ENCODE results near the gene GATC.
"Not testable (repeated sequence)": the region's sequence is repeated elsewhere in the genome, so short reads cannot be mapped to it uniquely, and the experiment has no call there.

Gene GATC

GRCh38 chr12:120437735-120438494 lies 8.3 kb upstream of the GATC start, which contains the start of gene COX6A1:
TSS of gene COX6A1 (plus strand) at chr12:120438113. CDS start at chr12:120438127, 14 bp downstream.
- Histone ChIP-seq H3K27ac (ENCODE audit: insufficient read depth, low read length, poor library complexity, severe bottlenecking) (peak within 1 kb of the TSS; percentile 81), H3K36me3 (ENCODE audit: control insufficient read depth, insufficient read depth, low read length) (peaks cover 11% of the 10 kb centered on the region), H3K9me3 (ENCODE audit: control insufficient read depth, low read length) (no peaks in the 10 kb centered on the region), H3K4me1 (ENCODE audit: control insufficient read depth, insufficient read depth, low read length, poor library complexity, severe bottlenecking) (peaks cover 19% of the 10 kb centered on the region), H3K4me3 (ENCODE audit: insufficient read depth, low read depth, low read length, poor library complexity, severe bottlenecking) (peak within 1 kb of the TSS; percentile 85), H3K27me3 (replicated peaks; ENCODE audit: control insufficient read depth, insufficient read depth, low read length, poor library complexity, severe bottlenecking) (peaks cover 2% of the 10 kb centered on the region)
- peak; percentile 96 to 98 (median 96) for DNase-seq

DNA sequence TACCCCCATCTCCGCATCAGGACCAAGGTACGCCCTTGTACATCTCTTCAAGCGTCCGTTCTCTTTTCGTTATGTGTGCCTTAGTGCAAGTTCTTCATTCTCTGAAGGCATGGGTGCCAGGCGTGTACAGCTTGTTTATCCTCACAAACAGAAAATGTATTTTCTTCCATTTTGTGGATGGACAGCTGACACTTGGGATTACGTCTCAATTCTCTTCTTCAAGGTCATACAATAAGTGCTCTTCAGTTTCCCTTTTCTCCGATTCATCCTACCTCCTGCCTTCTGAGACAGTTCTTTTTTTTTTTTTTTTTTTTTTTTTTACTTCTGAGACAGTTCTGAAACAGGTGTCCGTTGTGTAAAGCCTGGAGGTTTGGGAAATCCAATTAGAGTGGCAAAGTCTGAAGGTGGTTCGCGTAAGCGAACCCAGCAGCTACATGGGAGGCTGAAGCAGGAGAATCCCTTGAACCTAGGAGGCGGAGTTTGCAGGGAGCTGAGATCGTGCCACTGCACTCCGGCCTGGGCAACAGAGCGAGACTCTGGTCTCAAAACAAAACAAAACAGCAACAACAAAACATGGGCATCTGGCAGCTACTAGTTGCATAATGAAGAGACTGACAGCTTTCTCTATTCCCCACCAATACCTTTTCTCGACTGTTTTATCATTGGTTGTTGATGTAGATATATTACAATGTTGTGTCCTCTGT lies 7.6 kb upstream of the GATC start:
- H3K27me3 ChIP-seq (replicated peaks; ENCODE audit: control insufficient read depth, insufficient read depth, low read length, poor library complexity, severe bottlenecking) = no peaks in the 10 kb centered on the region
- peaks cover 18% of the 10 kb centered on the region for H3K36me3 ChIP-seq (ENCODE audit: control insufficient read depth, insufficient read depth, low read length)
- no peaks in the 10 kb centered on the region for H3K9me3 ChIP-seq (ENCODE audit: control insufficient read depth, low read length)
- H3K4me1 ChIP-seq (ENCODE audit: control insufficient read depth, insufficient read depth, low read length, poor library complexity, severe bottlenecking) = peaks cover 19% of the 10 kb centered on the region
- no peak for DNase-seq
- H3K27ac ChIP-seq (ENCODE audit: insufficient read depth, low read length, poor library complexity, severe bottlenecking) = peak overlapping the region; percentile 81
- peak overlapping the region; percentile 85 for H3K4me3 ChIP-seq (ENCODE audit: insufficient read depth, low read depth, low read length, poor library complexity, severe bottlenecking)

GRCh38 chr12:120439646-120440247 lies 6.5 kb upstream of the GATC start:
- no peaks in the 10 kb centered on the region for H3K9me3 ChIP-seq (ENCODE audit: control insufficient read depth, low read length)
- peak; percentile 60 to 71 (median 60) for DNase-seq
- no peak overlapping the region for H3K4me3 ChIP-seq (ENCODE audit: insufficient read depth, low read depth, low read length, poor library complexity, severe bottlenecking)
- H3K27ac ChIP-seq (ENCODE audit: insufficient read depth, low read length, poor library complexity, severe bottlenecking) = no peak overlapping the region
- H3K4me1 ChIP-seq (ENCODE audit: control insufficient read depth, insufficient read depth, low read length, poor library complexity, severe bottlenecking) = peaks cover 19% of the 10 kb centered on the region
- no peaks in the 10 kb centered on the region for H3K27me3 ChIP-seq (replicated peaks; ENCODE audit: control insufficient read depth, insufficient read depth, low read length, poor library complexity, severe bottlenecking)
- H3K36me3 ChIP-seq (ENCODE audit: control insufficient read depth, insufficient read depth, low read length) = peaks cover 22% of the 10 kb centered on the region

DNA sequence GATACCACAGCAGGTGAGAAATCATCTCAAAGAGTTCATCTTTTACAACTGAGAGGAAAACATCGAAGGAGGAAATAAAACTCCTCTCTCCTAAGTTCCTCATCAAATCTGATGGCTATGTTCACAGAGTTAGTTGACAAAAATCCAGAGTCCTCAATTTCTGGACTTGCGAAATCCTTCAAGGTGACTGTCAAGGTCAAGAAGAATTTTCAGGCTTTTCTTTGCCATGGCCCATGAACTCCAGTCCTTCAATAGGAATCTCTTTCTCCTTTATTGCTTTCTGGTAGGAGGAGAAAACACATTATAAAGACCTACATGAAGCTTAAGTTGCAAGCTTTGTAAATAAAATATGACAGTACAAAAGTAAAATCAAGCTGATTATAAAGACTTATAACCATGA lies 1.6 kb upstream of the GATC start:
- no peak overlapping the region for H3K27ac ChIP-seq (ENCODE audit: insufficient read depth, low read length, poor library complexity, severe bottlenecking)
- H3K9me3 ChIP-seq (ENCODE audit: control insufficient read depth, low read length) = no peaks in the 10 kb centered on the region
- DNase-seq = no peak
- no peak overlapping the region for H3K4me3 ChIP-seq (ENCODE audit: insufficient read depth, low read depth, low read length, poor library complexity, severe bottlenecking)
- H3K4me1 ChIP-seq (ENCODE audit: control insufficient read depth, insufficient read depth, low read length, poor library complexity, severe bottlenecking) = peaks cover 12% of the 10 kb centered on the region
- H3K27me3 ChIP-seq (replicated peaks; ENCODE audit: control insufficient read depth, insufficient read depth, low read length, poor library complexity, severe bottlenecking) = no peaks in the 10 kb centered on the region
- peaks cover 22% of the 10 kb centered on the region for H3K36me3 ChIP-seq (ENCODE audit: control insufficient read depth, insufficient read depth, low read length)

- not testable (repeated sequence) for H3K4me1 ChIP-seq (ENCODE audit: control insufficient read depth, insufficient read depth, low read length, poor library complexity, severe bottlenecking)
- peak overlapping the region; percentile 85 for H3K27ac ChIP-seq (ENCODE audit: insufficient read depth, low read length, poor library complexity, severe bottlenecking)
Observed at GRCh38 chr12:120446844-120447178, 567 bp downstream of the GATC start.

DNA sequence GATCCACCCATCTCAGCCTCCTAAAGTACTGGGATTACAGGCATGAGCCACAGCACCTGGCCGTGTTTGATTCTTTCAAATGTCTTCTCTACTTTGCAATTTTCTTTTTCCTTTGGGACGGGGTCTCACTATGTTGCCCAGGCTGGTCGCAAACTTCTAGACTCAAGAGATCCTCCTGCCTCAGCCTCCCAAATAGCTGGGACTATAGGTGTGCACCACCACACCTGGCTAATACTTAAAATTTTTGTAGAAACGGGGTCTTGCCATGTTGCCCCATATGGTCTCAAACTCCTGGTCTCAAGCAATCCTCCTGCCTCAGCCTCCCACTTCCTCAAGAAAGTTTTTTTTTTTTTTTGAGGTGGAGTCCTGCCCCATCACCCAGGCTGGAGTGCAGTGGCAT lies 1.7 kb downstream of the GATC start:
- peaks cover 7% of the 10 kb centered on the region for H3K4me1 ChIP-seq (ENCODE audit: control insufficient read depth, insufficient read depth, low read length, poor library complexity, severe bottlenecking)
- H3K4me3 ChIP-seq (ENCODE audit: insufficient read depth, low read depth, low read length, poor library complexity, severe bottlenecking) = no peak overlapping the region
- H3K27ac ChIP-seq (ENCODE audit: insufficient read depth, low read length, poor library complexity, severe bottlenecking) = no peak overlapping the region
- peaks cover 12% of the 10 kb centered on the region for H3K36me3 ChIP-seq (ENCODE audit: control insufficient read depth, insufficient read depth, low read length)
- H3K9me3 ChIP-seq (ENCODE audit: control insufficient read depth, low read length) = no peaks in the 10 kb centered on the region
- no peaks in the 10 kb centered on the region for H3K27me3 ChIP-seq (replicated peaks; ENCODE audit: control insufficient read depth, insufficient read depth, low read length, poor library complexity, severe bottlenecking)
- no peak for DNase-seq

More at GRCh38 chr12:120446844-120447178, 567 bp downstream of the GATC start:
- peak overlapping the region; percentile 99 for H3K4me3 ChIP-seq (ENCODE audit: insufficient read depth, low read depth, low read length, poor library complexity, severe bottlenecking)
- DNase-seq; H3K27me3 ChIP-seq (replicated peaks; ENCODE audit: control insufficient read depth, insufficient read depth, low read length, poor library complexity, severe bottlenecking); H3K9me3 ChIP-seq (ENCODE audit: control insufficient read depth, low read length): not testable (repeated sequence)
- H3K36me3 ChIP-seq (ENCODE audit: control insufficient read depth, insufficient read depth, low read length) = peaks cover 12% of the 10 kb centered on the region

GRCh38 chr12:120452524-120452923 lies 6.3 kb downstream of the GATC start:
- H3K4me3 ChIP-seq (ENCODE audit: insufficient read depth, low read depth, low read length, poor library complexity, severe bottlenecking); H3K27ac ChIP-seq (ENCODE audit: insufficient read depth, low read length, poor library complexity, severe bottlenecking); H3K4me1 ChIP-seq (ENCODE audit: control insufficient read depth, insufficient read depth, low read length, poor library complexity, severe bottlenecking); H3K27me3 ChIP-seq (replicated peaks; ENCODE audit: control insufficient read depth, insufficient read depth, low read length, poor library complexity, severe bottlenecking); H3K9me3 ChIP-seq (ENCODE audit: control insufficient read depth, low read length); H3K36me3 ChIP-seq (ENCODE audit: control insufficient read depth, insufficient read depth, low read length); DNase-seq: not testable (repeated sequence)

DNA sequence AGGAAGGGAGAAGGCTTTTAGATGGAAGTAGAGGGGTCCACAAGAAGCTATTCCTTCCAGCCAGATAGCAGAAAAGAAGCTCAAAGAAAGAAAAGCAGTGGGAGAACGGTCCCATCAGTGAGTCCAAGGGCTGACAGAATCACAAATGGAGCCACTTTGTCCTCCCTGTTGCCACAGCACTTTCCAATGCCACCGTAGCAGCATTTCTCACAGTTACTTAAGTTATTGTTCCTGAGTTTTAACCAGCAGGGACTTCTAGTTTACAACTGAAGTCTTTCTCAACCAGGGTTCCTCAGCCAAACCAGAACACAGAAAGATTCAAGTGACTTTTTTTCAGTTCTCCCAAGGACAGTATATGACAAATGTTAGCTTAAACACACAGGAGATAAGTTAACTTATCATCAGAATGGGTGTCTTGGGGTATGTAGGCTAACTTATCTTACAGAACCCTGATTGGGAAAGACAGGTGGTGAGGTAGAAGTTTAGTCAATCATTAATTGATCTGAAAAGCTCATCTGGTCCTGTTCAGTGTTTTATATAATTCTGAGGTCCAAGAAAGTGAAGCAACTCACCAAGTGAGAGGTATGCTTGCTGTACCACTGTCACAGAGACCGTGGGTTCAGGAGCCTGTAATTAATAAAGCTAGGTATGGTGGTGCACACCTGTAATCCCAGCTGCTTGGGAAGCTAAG lies 7.0 kb downstream of the GATC start:
- no peak overlapping the region for H3K27ac ChIP-seq (ENCODE audit: insufficient read depth, low read length, poor library complexity, severe bottlenecking)
- peaks cover 13% of the 10 kb centered on the region for H3K36me3 ChIP-seq (ENCODE audit: control insufficient read depth, insufficient read depth, low read length)
- H3K9me3 ChIP-seq (ENCODE audit: control insufficient read depth, low read length) = no peaks in the 10 kb centered on the region
- no peak overlapping the region for H3K4me3 ChIP-seq (ENCODE audit: insufficient read depth, low read depth, low read length, poor library complexity, severe bottlenecking)
- no peaks in the 10 kb centered on the region for H3K27me3 ChIP-seq (replicated peaks; ENCODE audit: control insufficient read depth, insufficient read depth, low read length, poor library complexity, severe bottlenecking)
- no peaks in the 10 kb centered on the region for H3K4me1 ChIP-seq (ENCODE audit: control insufficient read depth, insufficient read depth, low read length, poor library complexity, severe bottlenecking)
- DNase-seq = no peak

- Histone ChIP-seq H3K4me1 (ENCODE audit: control insufficient read depth, insufficient read depth, low read length, poor library complexity, severe bottlenecking) (no peaks in the 10 kb centered on the region), H3K27me3 (replicated peaks; ENCODE audit: control insufficient read depth, insufficient read depth, low read length, poor library complexity, severe bottlenecking) (no peaks in the 10 kb centered on the region), H3K9me3 (ENCODE audit: control insufficient read depth, low read length) (no peaks in the 10 kb centered on the region), H3K36me3 (ENCODE audit: control insufficient read depth, insufficient read depth, low read length) (peaks cover 20% of the 10 kb centered on the region), H3K4me3 (ENCODE audit: insufficient read depth, low read depth, low read length, poor library complexity, severe bottlenecking) (no peak overlapping the region), H3K27ac (ENCODE audit: insufficient read depth, low read length, poor library complexity, severe bottlenecking) (no peak overlapping the region)
- no peak for DNase-seq
Observed at GRCh38 chr12:120453977-120454376, 7.7 kb downstream of the GATC start.
